ENCODE results near the gene HLA-DRB1.

- TF ChIP-seq POLR2A (IDR thresholded peaks at IDR 0.05) (no peak), CTCF (IDR thresholded peaks at IDR 0.05) (no peak), EP300 (IDR thresholded peaks at IDR 0.05) (no peak)
Observed at GRCh38 chr6:32604434-32604877, 14.8 kb upstream of the HLA-DRB1 start.
